K562 (cell line): ENCODE results near the gene ACYP2. TPM values are rescaled to one million over a fixed set of nuclear protein-coding genes. Genes with fewer than 3 reads are reported as not detected.

ENCODE experiments used
- ATAC-seq: fragments of 200-7000 bp; cut with Tn5 transposase; 3 replicates; pipeline ENCODE4 v1.9.1; 2020; ENCODE audit warnings: moderate library complexity
- BruUV-seq: library from RNA; stranded (reverse); fragments of 400-500 nt; replicated peaks from 2 replicates; lab custom pipeline; 2021; lab: Mats Ljungman, UMichigan
- CTCF ChIA-PET: fragments of 300-600 bp; formaldehyde crosslinking; extraction: SDS; loops from one replicate; lab custom pipeline; 2021; ENCODE audit warnings: low intra/inter-chr PET ratio; lab: Yijun Ruan, JAX
- POLR2A ChIA-PET: fragments of 300-600, 350-650 bp; sonication (Branson Sonifier 250); formaldehyde crosslinking; extraction: SDS; loops from one replicate; lab custom pipeline; 2021; ENCODE audit warnings: antibody characterized with exemption, inconsistent platforms; lab: Yijun Ruan, JAX
- DNase-seq, 4 experiments: peaks; one replicate each; pipeline versions ENCODE4 v3.0.0 to v3.0.0-alpha.2; 2011 to 2018; ENCODE audit warnings: low spot score in 3 of 4, mixed read lengths in 3 of 4; ENCODE audit errors: extremely low read depth in 1 of 4
- FAIRE-seq: peaks from 2 replicates; lab custom pipeline; 2011; peaks lifted over from hg19 to GRCh38; lab: Jason Lieb, UNC
- H2AFZ ChIP-seq: 2 replicates; pipeline ENCODE4 v1.6.0; 2011; ENCODE audit warnings: low read depth, low read length, control low read depth, inconsistent platforms
- H3K27ac ChIP-seq: fragments of 200-600 bp; 3 replicates; pipeline ENCODE4 v1.8.0; 2011; ENCODE audit warnings: low read depth, mild to moderate bottlenecking, control low read depth, inconsistent platforms, low read length, moderate library complexity, mixed read lengths; ENCODE audit errors: extremely low read depth
- H3K27me3 ChIP-seq, 2 experiments: fragments of 300-600 bp in 1 of 2; 2 replicates in 1 of 2; 3 replicates in 1 of 2; pipeline versions ENCODE4 v1.6.0 to v1.8.0; 2011; ENCODE audit warnings: inconsistent platforms in 2 of 2, low read length in 2 of 2, mild to moderate bottlenecking in 1 of 2, mixed read lengths in 1 of 2, moderate library complexity in 1 of 2; ENCODE audit not compliant: control insufficient read depth in 2 of 2, insufficient read depth in 2 of 2
- H3K36me3 ChIP-seq: fragments of 300-600 bp; 3 replicates; pipeline ENCODE4 v1.8.0; 2011; ENCODE audit warnings: mild to moderate bottlenecking, low read length, inconsistent platforms; ENCODE audit not compliant: control insufficient read depth, insufficient read depth
- H3K4me1 ChIP-seq, 2 experiments: fragments of 200-600 bp in 1 of 2; replicated peaks in 1 of 2; 2 replicates in 1 of 2; 3 replicates in 1 of 2; pipeline versions ENCODE4 v1.5.1 to v1.8.0; 2011; ENCODE audit warnings: inconsistent platforms in 2 of 2, low read length in 2 of 2, mild to moderate bottlenecking in 1 of 2, mixed read lengths in 1 of 2, moderate library complexity in 1 of 2; ENCODE audit not compliant: control insufficient read depth in 2 of 2, insufficient read depth in 2 of 2
- H3K4me2 ChIP-seq: 2 replicates; pipeline ENCODE4 v1.6.1; 2011; ENCODE audit warnings: low read length, control low read depth, inconsistent platforms, mixed read lengths; ENCODE audit not compliant: insufficient read depth
- H3K4me3 ChIP-seq: fragments of 200-600 bp; sonication (generic), shearing (Covaris generic); 2 replicates; pipeline ENCODE4 v1.5.1; 2016; ENCODE audit warnings: control low read depth, inconsistent platforms
- H3K79me2 ChIP-seq: fragments of 200-600 bp; 3 replicates; pipeline ENCODE4 v1.8.0; 2011; ENCODE audit warnings: low read length, inconsistent platforms; ENCODE audit not compliant: control insufficient read depth, insufficient read depth
- H3K9ac ChIP-seq, 2 experiments: 2 replicates each; pipeline versions ENCODE4 v1.6.0 to v1.6.1; 2011; ENCODE audit warnings: low read depth in 2 of 2, low read length in 2 of 2, control low read depth in 1 of 2, inconsistent platforms in 1 of 2, mild to moderate bottlenecking in 1 of 2, mixed read lengths in 1 of 2; ENCODE audit not compliant: insufficient read depth in 1 of 2
- H3K9me1 ChIP-seq: one replicate; pipeline ENCODE4 v1.6.0; 2011; ENCODE audit warnings: inconsistent platforms, mild to moderate bottlenecking, low read length, moderate library complexity; ENCODE audit not compliant: control insufficient read depth, insufficient read depth
- H3K9me3 ChIP-seq: replicated peaks from 2 replicates; pipeline ENCODE4 v1.5.1; 2011; ENCODE audit warnings: low read depth, low read length, inconsistent platforms; ENCODE audit not compliant: control insufficient read depth, insufficient read depth
- H4K20me1 ChIP-seq: replicated peaks from 2 replicates; pipeline ENCODE4 v1.6.1; 2011; ENCODE audit warnings: low read length, inconsistent platforms, mixed read lengths; ENCODE audit not compliant: control insufficient read depth, insufficient read depth
- GATAD2B ChIP-seq: fragments of 450-650 bp; IDR thresholded peaks from 2 replicates; pipeline ENCODE4 v1.6.1; 2017; ENCODE audit warnings: mild to moderate bottlenecking, borderline replicate concordance
- HINFP ChIP-seq: fragments of 450-650 bp; conservative IDR thresholded peaks from 2 replicates; pipeline ENCODE4 v1.6.1; 2016; ENCODE audit warnings: missing genetic modification characterization, low read depth, mild to moderate bottlenecking, control low read depth, missing compliant biosample characterization
- ZC3H11A ChIP-seq: IDR thresholded peaks from 2 replicates; pipeline ENCODE4 v1.6.1; 2012; ENCODE audit warnings: low read depth, low read length, improper control_type of control experiment
- WGBS: fragments of 100-300 bp; shearing (Covaris generic); methylation state at CpG from one replicate; pipeline ENCODE4 v1.1.6; 2016; ENCODE audit warnings: low coverage, mixed read lengths; ENCODE audit not compliant: insufficient coverage; ENCODE audit errors: missing lambda C conversion rate; 5-methylcytosine and 5-hydroxymethylcytosine counted together
- in situ Hi-C: fragments of 300-500 bp; cut with MboI; formaldehyde crosslinking; loops from 4 replicates; pipeline ENCODE4 v1.15.0; 2018; ENCODE audit warnings: inconsistent platforms, mixed read lengths
- intact Hi-C: fragments of 100-400 bp; cut with micrococcal nuclease; formaldehyde crosslinking; loops from 2 replicates; pipeline ENCODE4 v1.14.2; 2022
- polyA plus RNA-seq, 8 experiments: library from polyadenylated mRNA; depleted of rRNA in 4 of 8; stranded (reverse) in 5 of 8; unstranded in 3 of 8; fragments of >200 nt; fragmentation: Nextera tagmentation in 2 of 8; fragmentation: Illumina TruSeq in 1 of 8; extraction: Ambion mirVana in 2 of 8; extraction: Trizol in 1 of 8; gene quantifications; 2 replicates each; pipeline versions ENCODE4 v1.2.1 to v1.2.3, GENCODE V29; 2011 to 2014; ENCODE audit warnings: inconsistent platforms in 1 of 8, missing spikeins in 1 of 8
- total RNA-seq, 7 experiments: library from RNA; depleted of rRNA in 6 of 7; stranded (reverse); fragments of >200 nt in 6 of 7; fragmentation: Illumina TruSeq in 2 of 7; extraction: Trizol in 2 of 7; gene quantifications; 2 replicates each; pipeline versions ENCODE4 v1.2.1 to v1.2.3, GENCODE V29; 2011 to 2021; ENCODE audit warnings: low replicate concordance in 1 of 7
- TF ChIP-seq, protein P1 (sequence below), 2 experiments: fragments of 450-650 bp in 1 of 2; sonication (generic) in 1 of 2; formaldehyde crosslinking; conservative IDR thresholded peaks; 2 replicates each; pipeline versions ENCODE4 v1.4.0 to v1.8.1; 2020 to 2022; ENCODE audit warnings: mild to moderate bottlenecking in 1 of 2, missing genetic modification reagents in 1 of 2
- TF ChIP-seq, protein P2 (sequence below): fragments of 450-650 bp; conservative IDR thresholded peaks from 2 replicates; pipeline ENCODE4 v1.6.1; 2016; ENCODE audit warnings: missing genetic modification characterization, low read depth, mild to moderate bottlenecking, missing compliant biosample characterization, moderate library complexity
- TF ChIP-seq, protein P3 (sequence below): fragments of 200-800 bp; sonication (Bioruptor generic); IDR thresholded peaks from 2 replicates; pipeline ENCODE4 v1.6.1; 2017; ENCODE audit warnings: missing genetic modification characterization, missing compliant biosample characterization
- TF ChIP-seq, protein P4 (sequence below): fragments of 450-650 bp; IDR thresholded peaks from 2 replicates; pipeline ENCODE4 v1.6.1; 2017; ENCODE audit warnings: antibody characterized with exemption

ACYP2 gene
- total and polyA plus RNA-seq, 9 of the 15 experiments (the other 6 are each of a cell fraction or from before 2014, with no cell fraction given) = 1.0 to 4.1 (median 2.0) TPM

DNA sequence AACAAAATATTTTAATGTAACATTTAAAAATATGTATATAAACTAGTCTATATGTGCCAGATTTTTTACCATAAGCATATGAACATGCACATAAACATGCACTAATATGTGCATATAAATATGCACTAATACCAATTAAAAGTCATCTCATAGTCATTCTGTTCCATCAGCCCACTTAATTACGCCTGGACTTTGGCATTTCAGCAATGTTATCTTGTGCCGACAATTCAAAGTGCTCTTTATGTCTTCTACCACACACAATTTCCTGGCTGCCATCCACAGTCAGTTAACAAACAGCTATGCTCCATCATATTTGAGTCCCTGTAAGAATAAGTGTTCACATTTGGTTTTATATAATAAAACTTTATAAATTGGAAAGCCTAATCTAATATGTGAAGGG is 233.2 kb downstream of the ACYP2 start:
- no peaks in the 10 kb centered on the region for H3K9me3 ChIP-seq
- no peak overlapping the region for H3K4me2 ChIP-seq
- intact Hi-C loops (no loop called here), in situ Hi-C loops (no loop called here)
- no peaks in the 10 kb centered on the region for H3K36me3 ChIP-seq
- FAIRE-seq (no peak), ATAC-seq (no peak), DNase-seq (no peak)
- CTCF ChIA-PET = no interaction called here
- H3K4me3 ChIP-seq = no peak overlapping the region
- H3K9me1 ChIP-seq = no peaks in the 10 kb centered on the region
- no peak overlapping the region for H3K27ac ChIP-seq
- POLR2A ChIA-PET = no interaction called here
- H3K27me3 ChIP-seq = peaks cover 0 to 3% of the 10 kb centered on the region in 2 experiments; a peak in 2 of 5 replicates
- BruUV-seq = no TSS peak
- H3K79me2 ChIP-seq = no peaks in the 10 kb centered on the region
- H2AFZ ChIP-seq = no peak overlapping the region
- no peaks in the 10 kb centered on the region for H4K20me1 ChIP-seq
- 3% methylated on average over 2 of the region's 2 CpGs for WGBS
- no peaks in the 10 kb centered on the region for H3K4me1 ChIP-seq
- no peak overlapping the region for H3K9ac ChIP-seq
- TF ChIP-seq HINFP (tag) (no peak), GATAD2B (no peak), ZC3H11A (no peak)
- TF ChIP-seq, protein P1, sequence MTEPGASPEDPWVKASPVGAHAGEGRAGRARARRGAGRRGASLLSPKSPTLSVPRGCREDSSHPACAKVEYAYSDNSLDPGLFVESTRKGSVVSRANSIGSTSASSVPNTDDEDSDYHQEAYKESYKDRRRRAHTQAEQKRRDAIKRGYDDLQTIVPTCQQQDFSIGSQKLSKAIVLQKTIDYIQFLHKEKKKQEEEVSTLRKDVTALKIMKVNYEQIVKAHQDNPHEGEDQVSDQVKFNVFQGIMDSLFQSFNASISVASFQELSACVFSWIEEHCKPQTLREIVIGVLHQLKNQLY (CRISPR knock-in tag; conservative IDR thresholded peaks at IDR 0.05) = no peak
- TF ChIP-seq, protein P2, sequence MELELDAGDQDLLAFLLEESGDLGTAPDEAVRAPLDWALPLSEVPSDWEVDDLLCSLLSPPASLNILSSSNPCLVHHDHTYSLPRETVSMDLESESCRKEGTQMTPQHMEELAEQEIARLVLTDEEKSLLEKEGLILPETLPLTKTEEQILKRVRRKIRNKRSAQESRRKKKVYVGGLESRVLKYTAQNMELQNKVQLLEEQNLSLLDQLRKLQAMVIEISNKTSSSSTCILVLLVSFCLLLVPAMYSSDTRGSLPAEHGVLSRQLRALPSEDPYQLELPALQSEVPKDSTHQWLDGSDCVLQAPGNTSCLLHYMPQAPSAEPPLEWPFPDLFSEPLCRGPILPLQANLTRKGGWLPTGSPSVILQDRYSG (tag) = no peak
- TF ChIP-seq, protein P3, sequence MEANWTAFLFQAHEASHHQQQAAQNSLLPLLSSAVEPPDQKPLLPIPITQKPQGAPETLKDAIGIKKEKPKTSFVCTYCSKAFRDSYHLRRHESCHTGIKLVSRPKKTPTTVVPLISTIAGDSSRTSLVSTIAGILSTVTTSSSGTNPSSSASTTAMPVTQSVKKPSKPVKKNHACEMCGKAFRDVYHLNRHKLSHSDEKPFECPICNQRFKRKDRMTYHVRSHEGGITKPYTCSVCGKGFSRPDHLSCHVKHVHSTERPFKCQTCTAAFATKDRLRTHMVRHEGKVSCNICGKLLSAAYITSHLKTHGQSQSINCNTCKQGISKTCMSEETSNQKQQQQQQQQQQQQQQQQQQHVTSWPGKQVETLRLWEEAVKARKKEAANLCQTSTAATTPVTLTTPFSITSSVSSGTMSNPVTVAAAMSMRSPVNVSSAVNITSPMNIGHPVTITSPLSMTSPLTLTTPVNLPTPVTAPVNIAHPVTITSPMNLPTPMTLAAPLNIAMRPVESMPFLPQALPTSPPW = no peak
- TF ChIP-seq, protein P4, sequence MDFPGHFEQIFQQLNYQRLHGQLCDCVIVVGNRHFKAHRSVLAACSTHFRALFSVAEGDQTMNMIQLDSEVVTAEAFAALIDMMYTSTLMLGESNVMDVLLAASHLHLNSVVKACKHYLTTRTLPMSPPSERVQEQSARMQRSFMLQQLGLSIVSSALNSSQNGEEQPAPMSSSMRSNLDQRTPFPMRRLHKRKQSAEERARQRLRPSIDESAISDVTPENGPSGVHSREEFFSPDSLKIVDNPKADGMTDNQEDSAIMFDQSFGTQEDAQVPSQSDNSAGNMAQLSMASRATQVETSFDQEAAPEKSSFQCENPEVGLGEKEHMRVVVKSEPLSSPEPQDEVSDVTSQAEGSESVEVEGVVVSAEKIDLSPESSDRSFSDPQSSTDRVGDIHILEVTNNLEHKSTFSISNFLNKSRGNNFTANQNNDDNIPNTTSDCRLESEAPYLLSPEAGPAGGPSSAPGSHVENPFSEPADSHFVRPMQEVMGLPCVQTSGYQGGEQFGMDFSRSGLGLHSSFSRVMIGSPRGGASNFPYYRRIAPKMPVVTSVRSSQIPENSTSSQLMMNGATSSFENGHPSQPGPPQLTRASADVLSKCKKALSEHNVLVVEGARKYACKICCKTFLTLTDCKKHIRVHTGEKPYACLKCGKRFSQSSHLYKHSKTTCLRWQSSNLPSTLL = no peak
- TF ChIP-seq, all 486 proteins: peak for 0
